HG02973 (cell line): Measurements from ENCODE around the gene FRMD1.

ENCODE experiments used
- ATAC-seq: cut with Tn5 transposase; IDR thresholded peaks from one replicate; pipeline ENCODE4 v1.9.1; 2021; ENCODE audit warnings: moderate library complexity; ENCODE audit not compliant: unreplicated experiment

The FRMD1 gene

GRCh38 chr6:168096271-168096764 is 17.3 kb upstream of the FRMD1 start:
- no peak for ATAC-seq

GRCh38 chr6:168095716-168096250 is 16.8 kb upstream of the FRMD1 start:
- ATAC-seq = no peak

DNA sequence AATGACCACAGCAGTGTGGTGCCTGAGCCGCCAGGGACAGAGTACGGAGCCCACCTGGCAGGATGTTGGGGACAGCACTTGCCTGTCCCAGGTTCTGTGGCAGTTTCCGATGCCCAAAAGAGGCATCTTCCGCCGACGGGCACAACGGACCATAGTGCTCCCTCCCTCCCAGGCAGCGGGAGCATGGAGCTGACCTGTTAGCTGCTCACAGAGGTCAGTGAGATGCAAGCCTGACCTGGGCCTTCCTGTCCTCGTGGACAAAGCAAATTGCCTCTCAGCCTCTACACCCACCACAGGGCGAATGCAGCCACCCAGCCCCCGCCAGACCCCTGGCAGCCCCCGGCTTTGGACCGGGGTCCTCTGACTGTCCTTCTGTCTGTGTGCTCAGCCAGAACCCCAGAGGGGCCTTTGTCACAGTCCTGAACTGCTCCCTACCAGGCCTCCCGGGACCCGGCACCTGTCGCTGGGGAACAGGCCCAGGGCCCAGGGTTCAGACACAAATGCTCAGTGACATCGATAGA is 16.2 kb upstream of the FRMD1 start:
- no peak for ATAC-seq

DNA sequence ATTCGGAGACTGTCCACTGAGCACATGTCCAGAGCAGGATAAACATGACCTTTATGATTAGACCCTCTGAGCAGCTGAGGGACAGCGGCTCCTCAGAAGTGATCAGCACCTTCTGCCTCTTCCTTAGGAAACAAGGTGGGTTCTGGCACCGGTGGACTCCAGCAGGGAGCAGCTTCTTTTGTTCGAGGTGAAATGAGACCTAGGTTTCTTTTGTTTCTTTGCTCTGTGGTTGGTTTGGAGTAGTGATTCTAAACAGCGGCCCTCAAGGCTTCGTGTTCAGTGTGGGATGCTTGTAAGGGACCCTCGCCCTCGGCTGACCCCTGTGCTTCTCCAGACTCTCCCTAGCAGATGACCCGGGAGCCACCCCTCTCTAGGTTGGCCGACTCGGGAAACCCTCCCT is 14.6 kb upstream of the FRMD1 start:
- no peak for ATAC-seq

DNA sequence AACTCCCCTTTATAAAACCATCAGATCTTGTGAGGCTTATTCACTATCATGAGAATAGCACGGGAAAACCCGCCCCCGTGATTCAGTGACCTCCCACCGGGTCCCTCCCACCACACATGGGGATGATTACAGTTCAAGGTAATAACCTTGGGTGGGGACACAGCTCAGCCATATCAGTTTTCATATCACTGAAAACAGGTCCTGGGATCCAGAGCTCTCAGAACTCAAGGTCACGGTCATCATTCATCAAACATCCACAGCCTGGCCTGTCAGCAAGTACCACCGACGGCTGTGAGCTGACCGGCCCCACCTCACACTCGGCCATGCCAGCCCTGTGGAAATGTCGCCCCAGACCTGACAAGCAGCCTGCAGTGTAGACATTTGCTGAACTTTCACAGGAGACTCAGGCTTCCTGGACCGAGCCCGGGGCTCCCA is 14.1 kb upstream of the FRMD1 start:
- ATAC-seq = no peak

GRCh38 chr6:168092541-168092940 is 13.5 kb upstream of the FRMD1 start:
- no peak for ATAC-seq

- no peak for ATAC-seq
Observed at GRCh38 chr6:168091381-168092264, 12.6 kb upstream of the FRMD1 start.

DNA sequence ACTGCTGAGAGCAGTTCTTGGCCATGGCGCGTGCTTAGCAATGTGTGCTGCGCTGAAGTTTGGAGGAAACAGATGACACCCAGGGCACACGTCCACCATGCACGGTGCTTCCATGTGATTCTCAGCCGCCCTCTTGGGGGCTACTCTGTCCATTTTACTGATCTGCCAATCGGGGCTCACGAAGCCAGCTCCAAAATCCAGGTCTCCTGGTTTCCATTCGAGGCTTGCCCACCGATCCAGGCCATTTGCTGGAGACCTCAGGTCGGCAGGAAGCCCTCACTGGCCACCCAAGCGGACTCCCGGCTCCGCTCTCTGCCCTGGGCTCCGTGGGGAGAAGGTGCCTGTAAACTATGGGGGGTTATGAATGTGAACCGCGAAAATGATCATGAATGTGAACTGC is 11.7 kb upstream of the FRMD1 start:
- ATAC-seq = no peak

- ATAC-seq = no peak
Observed at GRCh38 chr6:168090064-168090690, 11.2 kb upstream of the FRMD1 start.

DNA sequence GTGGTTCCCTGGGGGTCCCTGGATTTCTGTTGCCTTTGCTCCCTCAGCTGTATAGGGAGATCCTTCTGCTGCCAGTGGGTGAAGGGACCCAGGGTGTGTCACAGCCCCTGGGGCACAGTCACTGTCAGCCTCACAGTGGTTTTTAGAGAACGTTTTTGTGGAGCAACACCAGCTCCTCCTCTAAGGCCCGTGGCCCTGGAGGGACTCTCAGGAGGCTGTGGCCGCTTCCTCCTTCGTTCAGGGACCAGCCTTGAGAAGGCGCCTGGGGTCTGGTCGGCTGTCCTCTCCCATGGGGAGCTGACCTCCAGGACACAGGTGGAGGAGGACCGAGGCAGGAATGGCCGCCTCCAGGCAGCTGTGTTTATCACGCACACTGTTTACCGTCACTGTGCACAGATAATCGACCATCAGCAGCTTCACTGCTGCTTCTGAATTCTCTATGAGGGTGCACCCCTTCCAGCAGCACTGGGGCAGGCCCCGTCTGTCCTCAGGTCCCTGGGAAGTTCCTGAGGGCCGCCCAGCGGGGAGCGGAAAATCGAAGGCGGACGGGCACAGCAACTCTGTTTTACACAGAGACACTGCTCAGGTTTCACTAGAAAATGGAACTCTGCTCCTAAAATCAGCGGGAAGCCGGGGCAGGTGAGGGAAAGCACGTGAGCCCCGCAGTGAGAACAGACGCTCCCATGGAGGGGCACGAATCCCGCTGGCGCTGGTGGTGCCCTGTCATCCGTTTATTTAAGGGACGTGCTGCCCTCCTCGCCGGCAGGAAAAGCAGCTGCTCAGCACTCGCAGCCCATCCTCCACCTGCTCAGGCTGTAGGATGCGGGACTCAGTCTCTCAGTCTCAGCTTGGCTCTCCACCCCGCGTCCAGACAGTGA is 10.4 kb upstream of the FRMD1 start:
- no peak for ATAC-seq

DNA sequence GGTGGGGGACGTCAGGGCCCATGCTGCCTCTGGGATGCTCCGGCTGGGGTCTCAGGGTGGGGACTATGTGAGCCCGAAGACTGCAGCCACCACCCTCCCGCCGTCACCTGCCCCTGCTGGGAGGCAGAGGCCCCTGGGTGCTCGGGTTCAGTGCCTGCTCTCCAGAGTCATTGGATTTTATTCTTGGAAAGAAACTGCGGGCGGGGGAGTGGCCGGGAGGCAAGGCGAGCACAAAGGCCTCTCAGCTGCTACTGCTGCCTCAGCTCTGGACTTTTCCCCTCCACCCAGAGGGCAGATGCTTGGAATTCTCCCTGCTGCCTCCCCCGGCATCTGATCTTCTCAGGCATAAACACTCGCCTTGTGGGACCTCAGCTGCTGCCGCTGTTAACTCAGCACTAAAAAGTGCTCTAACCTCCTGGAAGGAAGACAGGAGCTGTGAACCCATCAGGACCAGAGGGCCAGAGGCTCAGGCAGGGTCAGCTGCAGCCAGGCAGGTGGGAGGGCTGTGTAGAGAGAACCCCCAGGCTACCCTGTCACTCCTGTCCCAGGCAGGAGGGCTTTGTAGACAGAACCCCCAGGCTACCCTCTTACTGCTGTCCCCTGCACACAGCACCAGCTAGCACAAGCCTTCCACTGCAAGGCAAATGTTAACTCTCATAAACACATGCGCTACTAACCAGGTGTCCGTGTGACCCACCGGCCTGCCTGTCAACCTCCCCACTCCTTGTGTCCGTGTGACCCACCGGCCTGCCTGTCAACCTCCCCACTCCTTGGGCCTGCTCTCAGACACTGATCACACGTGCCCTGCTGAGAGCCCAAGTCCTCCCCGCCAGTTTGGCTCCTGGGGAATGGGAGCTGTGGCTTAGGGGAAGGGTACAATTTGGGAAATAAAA is 9.4 kb upstream of the FRMD1 start:
- no peak for ATAC-seq

- no peak for ATAC-seq
Observed at GRCh38 chr6:168087436-168088160, 8.6 kb upstream of the FRMD1 start.

- no peak for ATAC-seq
Observed at GRCh38 chr6:168086616-168087015, 7.6 kb upstream of the FRMD1 start.

GRCh38 chr6:168086066-168086465 is 7.1 kb upstream of the FRMD1 start:
- ATAC-seq = no peak

GRCh38 chr6:168084465-168085160 is 5.6 kb upstream of the FRMD1 start:
- ATAC-seq = no peak

DNA sequence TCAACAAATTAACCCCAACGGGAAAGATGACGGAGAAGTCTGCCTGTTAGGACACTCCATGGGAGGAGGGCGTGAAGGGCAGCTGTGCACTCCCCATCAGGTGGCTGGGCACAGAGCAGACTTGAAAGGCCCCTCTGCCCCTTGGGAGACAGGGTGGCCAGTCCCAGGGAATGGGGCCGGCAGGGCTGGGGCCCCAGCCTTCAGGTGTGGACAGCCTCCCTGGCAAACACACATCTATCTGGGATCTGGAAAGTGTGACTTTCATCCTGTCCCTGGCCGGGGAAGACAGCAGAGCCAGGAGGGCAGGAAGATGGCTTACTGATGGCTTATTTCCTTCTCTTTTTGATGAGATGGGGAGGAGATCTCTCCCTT is 4.5 kb upstream of the FRMD1 start:
- no peak for ATAC-seq

DNA sequence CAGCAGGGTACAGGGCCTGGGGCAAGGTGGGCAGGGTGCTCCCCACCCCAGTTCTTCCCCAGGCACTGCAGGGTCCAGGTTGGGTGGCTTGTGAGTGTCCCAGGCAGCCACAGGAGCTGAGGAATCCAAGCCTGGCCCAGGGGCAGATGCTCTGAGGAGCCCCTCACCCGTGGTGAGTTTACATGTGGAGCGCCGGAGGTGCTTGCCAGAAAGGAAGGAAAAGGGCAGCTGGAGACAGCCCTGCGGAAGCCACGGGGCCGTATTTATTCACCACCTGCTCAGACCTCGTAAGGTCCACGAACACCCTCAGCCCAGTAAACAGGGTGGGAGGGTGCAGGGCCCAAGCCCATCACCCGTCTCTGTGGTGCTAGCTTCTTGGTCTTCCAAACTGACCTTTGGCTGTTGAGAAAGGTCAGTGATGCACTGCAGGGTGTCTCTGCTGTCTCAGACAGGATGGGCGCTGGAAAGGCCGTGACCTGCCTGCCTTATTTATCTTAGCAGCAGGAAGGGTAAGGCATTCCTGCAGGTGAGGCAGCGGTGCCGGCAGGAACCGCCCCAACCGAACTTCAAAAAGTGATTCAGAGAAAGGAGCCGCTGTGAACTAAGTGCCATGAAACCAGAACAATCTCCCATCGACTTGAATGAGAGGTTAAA is 4.0 kb upstream of the FRMD1 start:
- ATAC-seq = no peak
